Measurements from ENCODE around the gene ME2. TPM values are rescaled to one million over a fixed set of nuclear protein-coding genes. Genes with fewer than 3 reads are reported as not detected.

ME2 gene
- total and polyA plus RNA-seq, 9 of the 15 experiments (the other 6 are each of a cell fraction or from before 2014, with no cell fraction given) = 12.3 to 54.4 (median 36.2) TPM

DNA sequence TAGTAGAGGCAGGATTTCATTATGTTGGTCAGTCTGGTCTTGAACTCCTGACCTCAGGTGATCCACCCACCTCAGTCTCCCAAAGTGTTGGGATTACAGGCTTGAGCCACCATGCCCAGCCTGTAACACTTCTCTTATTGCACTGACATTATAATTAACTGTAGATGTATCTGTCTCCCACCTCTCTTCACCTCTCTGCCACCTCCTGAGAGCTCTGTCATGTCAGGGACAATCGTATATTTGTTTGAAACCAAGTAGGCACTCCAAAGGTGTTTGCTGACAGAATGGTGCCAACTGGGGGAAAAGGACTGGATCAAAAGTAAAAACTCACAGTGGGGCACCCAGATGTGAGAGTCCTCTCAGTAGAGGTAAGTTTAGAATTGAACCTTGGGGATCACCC lies 17.3 kb upstream of the ME2 start:
- Histone ChIP-seq H4K20me1 (replicated peaks; ENCODE audit: control insufficient read depth, insufficient read depth, low read length) (no peaks in the 10 kb centered on the region), H3K79me2 (ENCODE audit: control insufficient read depth, insufficient read depth, low read length) (no peaks in the 10 kb centered on the region), H2AFZ (ENCODE audit: low read depth, low read length) (no peak overlapping the region), H3K4me2 (ENCODE audit: insufficient read depth, low read length) (no peak overlapping the region), H3K9me3 (replicated peaks; ENCODE audit: control insufficient read depth, insufficient read depth, low read depth, low read length) (no peaks in the 10 kb centered on the region), H3K4me3 (no peak overlapping the region), H3K27ac (ENCODE audit: extremely low read depth, low read depth, low read length) (no peak overlapping the region), H3K36me3 (ENCODE audit: control insufficient read depth, insufficient read depth, low read length) (no peaks in the 10 kb centered on the region), H3K9me1 (ENCODE audit: control insufficient read depth, insufficient read depth, low read length) (no peaks in the 10 kb centered on the region), H3K9ac (ENCODE audit: insufficient read depth in 1 of 2, low read depth in 2 of 2, low read length in 2 of 2) (no peak overlapping the region), H3K27me3 (ENCODE audit: control insufficient read depth in 2 of 2, insufficient read depth in 2 of 2, low read length in 2 of 2) (no peaks in the 10 kb centered on the region; a peak in 2 of 5 replicates), H3K4me1 (replicated peaks in 1 of 2; ENCODE audit: control insufficient read depth in 2 of 2, insufficient read depth in 2 of 2, low read length in 2 of 2) (no peaks in the 10 kb centered on the region)
- 0% methylated on average over 1 of the region's 1 CpG for WGBS (ENCODE audit: insufficient coverage, low coverage, missing lambda C conversion rate)
- CTCF ChIA-PET (ENCODE audit: low intra/inter-chr PET ratio) = no interaction called here
- DNase-seq (ENCODE audit: extremely low read depth in 1 of 4, low spot score in 3 of 4) (no peak), ATAC-seq (no peak), FAIRE-seq (no peak)
- in situ Hi-C loops (cut with MboI) (no loop called here), intact Hi-C loops (cut with micrococcal nuclease) (loop anchor here (5.0 kb wide), 1 partner anchor 354 kb away; no protein-coding TSS in a partner anchor)
- TF ChIP-seq, protein P1, sequence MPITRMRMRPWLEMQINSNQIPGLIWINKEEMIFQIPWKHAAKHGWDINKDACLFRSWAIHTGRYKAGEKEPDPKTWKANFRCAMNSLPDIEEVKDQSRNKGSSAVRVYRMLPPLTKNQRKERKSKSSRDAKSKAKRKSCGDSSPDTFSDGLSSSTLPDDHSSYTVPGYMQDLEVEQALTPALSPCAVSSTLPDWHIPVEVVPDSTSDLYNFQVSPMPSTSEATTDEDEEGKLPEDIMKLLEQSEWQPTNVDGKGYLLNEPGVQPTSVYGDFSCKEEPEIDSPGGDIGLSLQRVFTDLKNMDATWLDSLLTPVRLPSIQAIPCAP (CRISPR knock-in tag; IDR thresholded peaks at IDR 0.05; ENCODE audit: borderline replicate concordance) = no peak
- TF ChIP-seq ARID3B (CRISPR knock-in tag; IDR thresholded peaks at IDR 0.05; ENCODE audit: borderline replicate concordance) = no peak
- no TSS peak for BruUV-seq (replicated peaks)
- POLR2A ChIA-PET = no interaction called here

GRCh38 chr18:50862401-50862800 lies 16.5 kb upstream of the ME2 start:
- WGBS (ENCODE audit: insufficient coverage, low coverage, missing lambda C conversion rate) = 8% methylated on average over 2 of the region's 2 CpGs
- Histone ChIP-seq H3K9me3 (replicated peaks; ENCODE audit: control insufficient read depth, insufficient read depth, low read depth, low read length) (no peaks in the 10 kb centered on the region), H3K9me1 (ENCODE audit: control insufficient read depth, insufficient read depth, low read length) (no peaks in the 10 kb centered on the region), H3K9ac (ENCODE audit: insufficient read depth in 1 of 2, low read depth in 2 of 2, low read length in 2 of 2) (no peak overlapping the region), H4K20me1 (replicated peaks; ENCODE audit: control insufficient read depth, insufficient read depth, low read length) (no peaks in the 10 kb centered on the region), H3K27ac (ENCODE audit: extremely low read depth, low read depth, low read length) (no peak overlapping the region), H2AFZ (ENCODE audit: low read depth, low read length) (no peak overlapping the region), H3K27me3 (ENCODE audit: control insufficient read depth in 2 of 2, insufficient read depth in 2 of 2, low read length in 2 of 2) (no peaks in the 10 kb centered on the region; a peak in 1 of 5 replicates), H3K79me2 (ENCODE audit: control insufficient read depth, insufficient read depth, low read length) (no peaks in the 10 kb centered on the region), H3K4me1 (replicated peaks in 1 of 2; ENCODE audit: control insufficient read depth in 2 of 2, insufficient read depth in 2 of 2, low read length in 2 of 2) (peaks cover 0 to 1% of the 10 kb centered on the region in 2 experiments; a peak in 1 of 5 replicates), H3K36me3 (ENCODE audit: control insufficient read depth, insufficient read depth, low read length) (no peaks in the 10 kb centered on the region), H3K4me2 (ENCODE audit: insufficient read depth, low read length) (no peak overlapping the region), H3K4me3 (no peak overlapping the region)
- no TSS peak for BruUV-seq (replicated peaks)
- ChIA-PET POLR2A (no interaction called here), CTCF (ENCODE audit: low intra/inter-chr PET ratio) (no interaction called here)
- ATAC-seq (no peak), DNase-seq (ENCODE audit: extremely low read depth in 1 of 4, low spot score in 3 of 4) (no peak), FAIRE-seq (no peak)
- intact Hi-C loops (cut with micrococcal nuclease) (loop anchor here (5.0 kb wide), 1 partner anchor 355 kb away; no protein-coding TSS in a partner anchor), in situ Hi-C loops (cut with MboI) (no loop called here)
- TF ChIP-seq ARID2 (IDR thresholded peaks at IDR 0.05) (no peak), SREBF1 (IDR thresholded peaks at IDR 0.05; ENCODE audit: borderline replicate concordance, low read depth, low read length) (no peak), CBX1 (IDR thresholded peaks at IDR 0.05; ENCODE audit: low read depth) (no peak), SAFB (IDR thresholded peaks at IDR 0.05; ENCODE audit: borderline replicate concordance, low read depth, low read length) (no peak), ARID1B (IDR thresholded peaks at IDR 0.05) (no peak), SP1 (CRISPR knock-in tag; IDR thresholded peaks at IDR 0.05) (no peak)
- TF ChIP-seq, protein P2, sequence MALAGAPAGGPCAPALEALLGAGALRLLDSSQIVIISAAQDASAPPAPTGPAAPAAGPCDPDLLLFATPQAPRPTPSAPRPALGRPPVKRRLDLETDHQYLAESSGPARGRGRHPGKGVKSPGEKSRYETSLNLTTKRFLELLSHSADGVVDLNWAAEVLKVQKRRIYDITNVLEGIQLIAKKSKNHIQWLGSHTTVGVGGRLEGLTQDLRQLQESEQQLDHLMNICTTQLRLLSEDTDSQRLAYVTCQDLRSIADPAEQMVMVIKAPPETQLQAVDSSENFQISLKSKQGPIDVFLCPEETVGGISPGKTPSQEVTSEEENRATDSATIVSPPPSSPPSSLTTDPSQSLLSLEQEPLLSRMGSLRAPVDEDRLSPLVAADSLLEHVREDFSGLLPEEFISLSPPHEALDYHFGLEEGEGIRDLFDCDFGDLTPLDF (CRISPR knock-in tag; IDR thresholded peaks at IDR 0.05) = no peak
- TF ChIP-seq, protein P3, sequence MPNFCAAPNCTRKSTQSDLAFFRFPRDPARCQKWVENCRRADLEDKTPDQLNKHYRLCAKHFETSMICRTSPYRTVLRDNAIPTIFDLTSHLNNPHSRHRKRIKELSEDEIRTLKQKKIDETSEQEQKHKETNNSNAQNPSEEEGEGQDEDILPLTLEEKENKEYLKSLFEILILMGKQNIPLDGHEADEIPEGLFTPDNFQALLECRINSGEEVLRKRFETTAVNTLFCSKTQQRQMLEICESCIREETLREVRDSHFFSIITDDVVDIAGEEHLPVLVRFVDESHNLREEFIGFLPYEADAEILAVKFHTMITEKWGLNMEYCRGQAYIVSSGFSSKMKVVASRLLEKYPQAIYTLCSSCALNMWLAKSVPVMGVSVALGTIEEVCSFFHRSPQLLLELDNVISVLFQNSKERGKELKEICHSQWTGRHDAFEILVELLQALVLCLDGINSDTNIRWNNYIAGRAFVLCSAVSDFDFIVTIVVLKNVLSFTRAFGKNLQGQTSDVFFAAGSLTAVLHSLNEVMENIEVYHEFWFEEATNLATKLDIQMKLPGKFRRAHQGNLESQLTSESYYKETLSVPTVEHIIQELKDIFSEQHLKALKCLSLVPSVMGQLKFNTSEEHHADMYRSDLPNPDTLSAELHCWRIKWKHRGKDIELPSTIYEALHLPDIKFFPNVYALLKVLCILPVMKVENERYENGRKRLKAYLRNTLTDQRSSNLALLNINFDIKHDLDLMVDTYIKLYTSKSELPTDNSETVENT (CRISPR knock-in tag; IDR thresholded peaks at IDR 0.05) = no peak

Measured in K562 (cell line).